OCI-LY3 (cell line): ENCODE data around the gene LOXHD1.

ENCODE experiments used
- H2AFZ ChIP-seq: fragments of 200-600, 300-600 bp; shearing (Covaris generic); 2 replicates; pipeline ENCODE4 v1.6.0; 2014; ENCODE audit warnings: antibody characterized with exemption, low read depth, low read length
- H3K27ac ChIP-seq: fragments of 200-600, 300-600 bp; sonication (generic); 2 replicates; pipeline ENCODE4 v1.5.1; 2014; ENCODE audit warnings: mild to moderate bottlenecking, low read length, moderate library complexity, mixed read lengths
- H3K27me3 ChIP-seq: fragments of 200-600, 300-600 bp; sonication (generic); 2 replicates; pipeline ENCODE4 v1.6.1; 2014; ENCODE audit warnings: low read depth, low read length, mixed read lengths
- H3K36me3 ChIP-seq: fragments of 200-600, 300-600 bp; sonication (generic); replicated peaks from 2 replicates; pipeline ENCODE3; 2014; ENCODE audit warnings: low read depth, low read length, mixed read lengths
- H3K4me1 ChIP-seq: fragments of 300-600, 200-600 bp; sonication (generic); 2 replicates; pipeline ENCODE4 v1.6.1; 2014; ENCODE audit warnings: low read length, mixed read lengths
- H3K4me2 ChIP-seq: fragments of 200-600, 300-600 bp; sonication (generic); 2 replicates; pipeline ENCODE4 v1.6.1; 2014; ENCODE audit warnings: low read length, mixed read lengths
- H3K4me3 ChIP-seq: fragments of 300-600, 200-600 bp; sonication (generic); 2 replicates; pipeline ENCODE4 v1.5.1; 2014; ENCODE audit warnings: antibody characterized with exemption, mild to moderate bottlenecking, low read length, moderate library complexity
- H3K79me2 ChIP-seq: fragments of 300-600, 200-600 bp; shearing (Covaris generic); 2 replicates; pipeline ENCODE4 v1.6.1; 2014; ENCODE audit warnings: mild to moderate bottlenecking, low read length, mixed read lengths
- H3K9ac ChIP-seq: fragments of 300-600, 200-600 bp; shearing (Covaris generic); 2 replicates; pipeline ENCODE4 v1.6.0; 2014; ENCODE audit warnings: mild to moderate bottlenecking, low read length, moderate library complexity
- H3K9me3 ChIP-seq: fragments of 200-600, 300-600 bp; shearing (Covaris generic); 2 replicates; pipeline ENCODE4 v1.6.1; 2014; ENCODE audit warnings: low read length, mixed read lengths; ENCODE audit not compliant: insufficient read depth
- H4K20me1 ChIP-seq: fragments of 200-600, 300-600 bp; sonication (generic); 2 replicates; pipeline ENCODE4 v1.6.1; 2016; ENCODE audit warnings: low read length, mixed read lengths; ENCODE audit not compliant: insufficient read depth
- EZH2phosphoT487 ChIP-seq: fragments of 200-600 bp; shearing (Covaris generic); IDR thresholded peaks from 2 replicates; pipeline ENCODE4 v1.6.1; 2018; ENCODE audit warnings: antibody characterized with exemption, mixed run types, low read depth
- TF ChIP-seq, protein P1 (sequence below): fragments of 200-600, 300-600 bp; sonication (generic); IDR thresholded peaks from 2 replicates; pipeline ENCODE4 v1.5.1; 2014; ENCODE audit warnings: antibody characterized with exemption, low read length, low read depth

LOXHD1 gene

DNA sequence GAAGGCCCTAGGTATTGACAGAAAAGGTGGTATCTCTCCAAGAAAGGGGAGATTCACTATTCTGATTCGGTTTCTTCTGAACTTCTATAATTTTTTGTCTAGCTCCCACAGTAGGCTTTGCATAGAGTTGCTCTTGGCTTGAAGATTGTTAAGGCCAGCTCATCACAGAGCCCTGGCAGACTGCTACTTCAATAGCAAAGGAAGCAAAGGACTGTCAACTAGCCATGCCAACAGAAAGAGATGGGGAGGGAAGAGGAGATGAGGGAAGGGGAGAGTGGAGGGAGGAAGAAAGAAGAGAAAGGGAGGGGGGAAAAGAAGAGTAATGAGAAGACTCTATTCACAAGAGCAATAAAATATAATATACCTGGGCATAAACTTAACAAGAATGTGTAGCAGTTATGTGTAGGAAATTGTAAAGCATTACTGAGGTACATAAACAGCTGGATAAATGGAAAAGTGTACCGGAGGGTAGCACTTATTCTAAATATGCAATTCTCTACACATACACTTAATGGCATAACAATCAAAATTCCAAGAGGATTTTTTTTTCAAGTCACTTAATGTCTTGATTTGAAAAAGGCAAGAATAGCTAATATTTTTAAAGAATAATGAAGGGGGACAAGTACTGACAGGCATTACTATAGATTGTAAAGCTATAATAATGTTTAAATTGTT, 102.5 kb downstream of the LOXHD1 start:
- Histone ChIP-seq H3K4me3 (no peak overlapping the region), H3K9ac (no peak overlapping the region), H3K27ac (no peak overlapping the region), H2AFZ (no peak overlapping the region), H3K4me2 (no peak overlapping the region), H3K9me3 (no peaks in the 10 kb centered on the region), H3K79me2 (no peaks in the 10 kb centered on the region), H3K27me3 (no peaks in the 10 kb centered on the region), H3K4me1 (no peaks in the 10 kb centered on the region), H4K20me1 (no peaks in the 10 kb centered on the region), H3K36me3 (no peaks in the 10 kb centered on the region)
- TF ChIP-seq, protein P1, sequence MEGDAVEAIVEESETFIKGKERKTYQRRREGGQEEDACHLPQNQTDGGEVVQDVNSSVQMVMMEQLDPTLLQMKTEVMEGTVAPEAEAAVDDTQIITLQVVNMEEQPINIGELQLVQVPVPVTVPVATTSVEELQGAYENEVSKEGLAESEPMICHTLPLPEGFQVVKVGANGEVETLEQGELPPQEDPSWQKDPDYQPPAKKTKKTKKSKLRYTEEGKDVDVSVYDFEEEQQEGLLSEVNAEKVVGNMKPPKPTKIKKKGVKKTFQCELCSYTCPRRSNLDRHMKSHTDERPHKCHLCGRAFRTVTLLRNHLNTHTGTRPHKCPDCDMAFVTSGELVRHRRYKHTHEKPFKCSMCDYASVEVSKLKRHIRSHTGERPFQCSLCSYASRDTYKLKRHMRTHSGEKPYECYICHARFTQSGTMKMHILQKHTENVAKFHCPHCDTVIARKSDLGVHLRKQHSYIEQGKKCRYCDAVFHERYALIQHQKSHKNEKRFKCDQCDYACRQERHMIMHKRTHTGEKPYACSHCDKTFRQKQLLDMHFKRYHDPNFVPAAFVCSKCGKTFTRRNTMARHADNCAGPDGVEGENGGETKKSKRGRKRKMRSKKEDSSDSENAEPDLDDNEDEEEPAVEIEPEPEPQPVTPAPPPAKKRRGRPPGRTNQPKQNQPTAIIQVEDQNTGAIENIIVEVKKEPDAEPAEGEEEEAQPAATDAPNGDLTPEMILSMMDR, result no peak
- TF ChIP-seq EZH2phosphoT487, result no peak

DNA sequence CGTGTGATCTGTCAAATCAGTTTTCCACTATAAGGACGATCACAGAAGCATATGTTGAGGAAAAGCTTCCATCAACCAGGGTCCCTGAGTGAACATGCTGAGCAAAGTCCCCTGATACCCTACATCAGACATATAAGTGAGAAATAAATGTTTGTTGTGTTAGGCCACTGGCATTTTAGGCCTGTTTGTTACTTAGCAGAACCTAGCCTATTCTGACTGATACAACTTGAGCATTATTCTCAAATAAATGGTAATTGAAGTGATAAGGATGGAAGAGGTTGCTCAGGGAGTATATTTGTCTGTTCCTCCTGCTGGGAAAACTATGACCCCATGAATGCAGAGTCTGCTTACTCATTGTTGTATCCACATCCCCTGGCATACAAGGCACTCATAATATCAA, 106.4 kb downstream of the LOXHD1 start:
- no peaks in the 10 kb centered on the region for H4K20me1 ChIP-seq
- no peak overlapping the region for H3K4me3 ChIP-seq
- TF ChIP-seq EZH2phosphoT487, result no peak
- TF ChIP-seq, protein P1, result no peak
- H3K4me1 ChIP-seq, result no peaks in the 10 kb centered on the region
- H3K27ac ChIP-seq, result no peak overlapping the region
- H3K79me2 ChIP-seq, result no peaks in the 10 kb centered on the region
- no peaks in the 10 kb centered on the region for H3K36me3 ChIP-seq
- H3K4me2 ChIP-seq, result no peak overlapping the region
- H2AFZ ChIP-seq, result no peak overlapping the region
- H3K9ac ChIP-seq, result no peak overlapping the region
- H3K27me3 ChIP-seq, result peaks cover 10% of the 10 kb centered on the region
- no peaks in the 10 kb centered on the region for H3K9me3 ChIP-seq

DNA sequence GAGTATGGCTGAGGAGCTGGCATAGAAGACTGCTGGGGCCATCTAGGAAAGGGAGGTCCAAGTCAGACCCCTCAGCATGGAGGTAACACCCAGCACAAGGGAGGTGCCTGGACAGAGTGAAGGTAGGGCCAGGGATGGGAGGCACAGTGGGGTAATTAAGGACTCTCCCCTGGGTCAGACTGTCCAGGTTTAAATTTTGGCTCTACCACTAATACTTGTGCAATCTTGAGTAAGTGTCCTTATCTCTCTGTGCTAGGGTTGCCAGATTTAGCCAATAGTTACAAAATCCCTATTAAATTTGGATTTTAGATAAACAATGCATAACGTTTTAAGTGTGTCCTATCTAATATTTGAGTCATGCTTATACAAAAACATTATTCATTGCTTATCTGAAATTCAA, 109.5 kb downstream of the LOXHD1 start:
- H3K4me3 ChIP-seq, result no peak overlapping the region
- TF ChIP-seq, protein P1, result no peak
- no peak for TF ChIP-seq EZH2phosphoT487
- no peaks in the 10 kb centered on the region for H3K79me2 ChIP-seq
- no peak overlapping the region for H2AFZ ChIP-seq
- no peaks in the 10 kb centered on the region for H3K36me3 ChIP-seq
- H3K9ac ChIP-seq, result no peak overlapping the region
- H3K4me1 ChIP-seq, result no peaks in the 10 kb centered on the region
- H3K27ac ChIP-seq, result no peak overlapping the region
- no peak overlapping the region for H3K4me2 ChIP-seq
- H3K27me3 ChIP-seq, result peaks cover 10% of the 10 kb centered on the region
- H4K20me1 ChIP-seq, result no peaks in the 10 kb centered on the region
- H3K9me3 ChIP-seq, result no peaks in the 10 kb centered on the region

DNA sequence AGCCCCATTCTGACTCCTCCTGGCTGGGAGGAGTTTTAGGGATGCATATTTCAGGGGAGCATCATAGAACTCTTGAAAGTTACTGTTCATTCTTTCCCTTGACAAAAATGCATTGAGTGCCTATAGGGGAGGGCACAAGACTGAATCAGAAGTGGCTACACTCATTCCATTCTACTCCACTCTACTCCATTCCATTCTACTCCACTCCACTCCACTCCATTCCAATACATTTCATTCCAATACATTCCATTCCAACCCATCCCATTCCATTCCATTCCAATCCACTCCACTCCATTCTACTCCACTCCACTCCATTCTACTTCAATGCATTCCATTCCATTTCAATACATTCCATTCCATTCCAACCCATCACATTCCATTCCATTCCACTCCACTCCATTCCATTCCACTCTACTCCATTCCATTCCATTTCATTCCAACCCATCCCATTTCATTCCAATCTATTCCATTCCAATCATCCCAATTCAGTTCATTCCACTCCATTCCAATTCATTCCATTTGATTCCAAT, 110.8 kb downstream of the LOXHD1 start:
- Histone ChIP-seq H3K4me2 (no peak overlapping the region), H3K4me1 (no peaks in the 10 kb centered on the region), H3K4me3 (no peak overlapping the region), H3K27me3 (peaks cover 10% of the 10 kb centered on the region), H3K9ac (no peak overlapping the region), H2AFZ (no peak overlapping the region), H3K79me2 (no peaks in the 10 kb centered on the region), H3K36me3 (no peaks in the 10 kb centered on the region), H4K20me1 (no peaks in the 10 kb centered on the region), H3K27ac (no peak overlapping the region), H3K9me3 (no peaks in the 10 kb centered on the region)
- TF ChIP-seq, protein P1, result no peak
- no peak for TF ChIP-seq EZH2phosphoT487
